B cell (primary cell): ENCODE measurements around the gene PRPSAP1.

ENCODE experiments used
- EZH2 ChIP-seq: IDR thresholded peaks from 2 replicates; pipeline ENCODE4 v1.6.1; 2012; ENCODE audit warnings: borderline replicate concordance, low read depth, mild to moderate bottlenecking, moderate library complexity, low read length; ENCODE audit not compliant: insufficient read depth, poor library complexity, severe bottlenecking
- TF ChIP-seq, protein P1 (sequence below): fragments of 200-600 bp; IDR thresholded peaks from one replicate; pipeline ENCODE4 v1.8.0; 2022; ENCODE audit warnings: antibody characterized with exemption, mild to moderate bottlenecking

DNA sequence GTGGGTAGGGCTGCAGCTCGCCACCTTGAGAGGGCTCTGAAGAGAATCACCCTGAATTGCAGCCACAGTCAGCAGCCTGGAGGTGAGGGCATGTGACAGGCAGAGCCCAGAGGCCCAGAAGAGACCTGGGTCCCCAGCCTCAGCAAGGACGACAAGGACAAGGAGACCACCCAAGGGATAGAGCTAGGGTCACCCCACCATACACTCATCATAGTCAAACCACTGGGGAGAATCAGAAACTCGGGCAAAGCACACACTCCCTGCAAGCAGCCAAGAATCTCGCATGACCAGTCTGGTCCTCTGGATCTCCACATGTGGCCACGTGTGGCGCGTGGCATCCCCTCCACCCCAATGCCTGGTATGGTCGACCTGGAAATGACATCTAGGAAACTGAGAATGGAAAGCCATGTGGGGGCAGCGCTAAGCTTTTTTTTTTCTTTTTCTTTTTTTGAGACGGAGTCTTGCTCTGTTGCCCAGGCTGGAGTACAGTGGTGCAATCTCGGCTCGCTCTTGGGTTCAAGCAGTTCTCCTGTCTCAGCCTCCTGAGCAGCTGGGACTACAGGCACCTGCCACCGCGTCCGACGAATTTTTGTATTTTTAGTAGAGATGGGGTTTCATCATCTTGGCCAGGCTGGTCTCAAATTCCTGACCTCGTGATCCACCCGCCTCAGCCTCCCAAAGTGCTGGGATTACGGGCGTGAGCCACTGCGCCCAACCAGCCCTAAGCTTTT lies 26.1 kb upstream of the PRPSAP1 start:
- TF ChIP-seq, protein P1, sequence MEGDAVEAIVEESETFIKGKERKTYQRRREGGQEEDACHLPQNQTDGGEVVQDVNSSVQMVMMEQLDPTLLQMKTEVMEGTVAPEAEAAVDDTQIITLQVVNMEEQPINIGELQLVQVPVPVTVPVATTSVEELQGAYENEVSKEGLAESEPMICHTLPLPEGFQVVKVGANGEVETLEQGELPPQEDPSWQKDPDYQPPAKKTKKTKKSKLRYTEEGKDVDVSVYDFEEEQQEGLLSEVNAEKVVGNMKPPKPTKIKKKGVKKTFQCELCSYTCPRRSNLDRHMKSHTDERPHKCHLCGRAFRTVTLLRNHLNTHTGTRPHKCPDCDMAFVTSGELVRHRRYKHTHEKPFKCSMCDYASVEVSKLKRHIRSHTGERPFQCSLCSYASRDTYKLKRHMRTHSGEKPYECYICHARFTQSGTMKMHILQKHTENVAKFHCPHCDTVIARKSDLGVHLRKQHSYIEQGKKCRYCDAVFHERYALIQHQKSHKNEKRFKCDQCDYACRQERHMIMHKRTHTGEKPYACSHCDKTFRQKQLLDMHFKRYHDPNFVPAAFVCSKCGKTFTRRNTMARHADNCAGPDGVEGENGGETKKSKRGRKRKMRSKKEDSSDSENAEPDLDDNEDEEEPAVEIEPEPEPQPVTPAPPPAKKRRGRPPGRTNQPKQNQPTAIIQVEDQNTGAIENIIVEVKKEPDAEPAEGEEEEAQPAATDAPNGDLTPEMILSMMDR: no peak
- no peak for TF ChIP-seq EZH2
